Measurements from ENCODE around the gene PTGDR2.
"Not testable (repeated sequence)": the region's sequence is repeated elsewhere in the genome, so short reads cannot be mapped to it uniquely, and the experiment has no call there.

PTGDR2 gene

GRCh38 chr11:60842668-60843600 is 12.8 kb downstream of the PTGDR2 start:
- DNase-seq (ENCODE audit: low read depth in 3 of 3) = no peak

- peak; percentile 95 to 98 (median 97) for DNase-seq (ENCODE audit: low read depth in 3 of 3)
These were observed 13.7 kb downstream of the PTGDR2 start, which contains the start of gene CCDC86 for GRCh38 chr11:60841797-60842667. CCDC86 (plus strand) TSS chr11:60842113; CDS start chr11:60842125, 12 bp downstream.

- DNase-seq (ENCODE audit: low read depth in 3 of 3) = no peak
These were observed 15.0 kb downstream of the PTGDR2 start for GRCh38 chr11:60840470-60841430.

GRCh38 chr11:60838132-60838531 is 17.6 kb downstream of the PTGDR2 start:
- DNase-seq (ENCODE audit: low read depth in 3 of 3) = no peak

- no peak for DNase-seq (ENCODE audit: low read depth in 3 of 3)
These were observed 18.8 kb downstream of the PTGDR2 start for GRCh38 chr11:60836866-60837515.

- DNase-seq (ENCODE audit: low read depth in 3 of 3) = no peak
These were observed 20.3 kb downstream of the PTGDR2 start for GRCh38 chr11:60835534-60835846.

GRCh38 chr11:60834742-60835533 is 20.8 kb downstream of the PTGDR2 start:
- DNase-seq (ENCODE audit: low read depth in 3 of 3) = no peak

- DNase-seq (ENCODE audit: low read depth in 3 of 3) = no peak
These were observed 24.2 kb downstream of the PTGDR2 start for GRCh38 chr11:60831501-60832079.

- peak; percentile 59 to 68 (median 64) for DNase-seq (ENCODE audit: low read depth in 3 of 3)
These were observed 24.6 kb downstream of the PTGDR2 start for GRCh38 chr11:60831143-60831500.

GRCh38 chr11:60830478-60831142 is 25.1 kb downstream of the PTGDR2 start:
- DNase-seq (ENCODE audit: low read depth in 3 of 3) = no peak

GRCh38 chr11:60825790-60826189 is 30.0 kb downstream of the PTGDR2 start:
- no peak for DNase-seq (ENCODE audit: low read depth in 3 of 3)

- no peak for DNase-seq (ENCODE audit: low read depth in 3 of 3)
These were observed 30.6 kb downstream of the PTGDR2 start for GRCh38 chr11:60825118-60825517.

GRCh38 chr11:60823745-60824306 is 31.9 kb downstream of the PTGDR2 start:
- not testable (repeated sequence) for DNase-seq (ENCODE audit: low read depth in 3 of 3)

- no peak for DNase-seq (ENCODE audit: low read depth in 3 of 3)
These were observed 33.7 kb downstream of the PTGDR2 start for GRCh38 chr11:60821827-60822599.

- DNase-seq (ENCODE audit: low read depth in 3 of 3) = no peak
These were observed 37.7 kb downstream of the PTGDR2 start for GRCh38 chr11:60818057-60818456.

GRCh38 chr11:60816590-60817157 is 39.1 kb downstream of the PTGDR2 start:
- DNase-seq (ENCODE audit: low read depth in 3 of 3) = no peak

GRCh38 chr11:60814112-60814511 is 41.6 kb downstream of the PTGDR2 start:
- no peak for DNase-seq (ENCODE audit: low read depth in 3 of 3)

GRCh38 chr11:60813324-60813723 is 42.4 kb downstream of the PTGDR2 start:
- DNase-seq (ENCODE audit: low read depth in 3 of 3) = no peak
